ENCODE data around the gene SPRTN. TPM values are rescaled to one million over a fixed set of nuclear protein-coding genes. Genes with fewer than 3 reads are reported as not detected.

Gene SPRTN
- total RNA-seq, 3 donors from 2014 or later: 13.8 to 23.6 (median 15.2) TPM

DNA sequence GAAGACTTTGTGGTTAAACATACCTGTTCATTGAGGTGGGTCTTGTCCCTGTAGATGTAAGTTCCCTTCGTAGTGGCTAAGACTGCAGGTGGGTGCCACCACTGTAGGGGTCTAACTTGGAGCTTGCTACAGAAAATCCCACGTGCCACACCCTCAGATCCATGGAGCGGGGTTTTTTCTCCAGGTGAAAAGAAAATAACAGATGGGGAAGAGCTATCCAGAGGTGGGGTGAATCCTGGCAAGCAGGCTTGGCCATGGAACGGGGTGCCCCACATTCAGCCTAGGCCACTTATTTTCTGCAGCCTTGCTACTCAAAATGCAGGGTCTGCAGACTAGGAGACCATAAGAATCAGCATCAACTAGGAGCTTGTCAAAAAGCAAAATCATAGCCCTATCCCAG lies 24.4 kb upstream of the SPRTN start:
- Histone ChIP-seq H3K27me3 (no peaks in the 10 kb centered on the region), H3K4me1 (no peaks in the 10 kb centered on the region), H3K4me3 (no peak overlapping the region), H3K27ac (no peak overlapping the region), H3K9me3 (no peaks in the 10 kb centered on the region), H3K36me3 (no peaks in the 10 kb centered on the region)
- TF ChIP-seq POLR2AphosphoS5 (IDR thresholded peaks at IDR 0.05): no peak
- no peak for TF ChIP-seq POLR2A (IDR thresholded peaks at IDR 0.05)
- TF ChIP-seq, protein P1, sequence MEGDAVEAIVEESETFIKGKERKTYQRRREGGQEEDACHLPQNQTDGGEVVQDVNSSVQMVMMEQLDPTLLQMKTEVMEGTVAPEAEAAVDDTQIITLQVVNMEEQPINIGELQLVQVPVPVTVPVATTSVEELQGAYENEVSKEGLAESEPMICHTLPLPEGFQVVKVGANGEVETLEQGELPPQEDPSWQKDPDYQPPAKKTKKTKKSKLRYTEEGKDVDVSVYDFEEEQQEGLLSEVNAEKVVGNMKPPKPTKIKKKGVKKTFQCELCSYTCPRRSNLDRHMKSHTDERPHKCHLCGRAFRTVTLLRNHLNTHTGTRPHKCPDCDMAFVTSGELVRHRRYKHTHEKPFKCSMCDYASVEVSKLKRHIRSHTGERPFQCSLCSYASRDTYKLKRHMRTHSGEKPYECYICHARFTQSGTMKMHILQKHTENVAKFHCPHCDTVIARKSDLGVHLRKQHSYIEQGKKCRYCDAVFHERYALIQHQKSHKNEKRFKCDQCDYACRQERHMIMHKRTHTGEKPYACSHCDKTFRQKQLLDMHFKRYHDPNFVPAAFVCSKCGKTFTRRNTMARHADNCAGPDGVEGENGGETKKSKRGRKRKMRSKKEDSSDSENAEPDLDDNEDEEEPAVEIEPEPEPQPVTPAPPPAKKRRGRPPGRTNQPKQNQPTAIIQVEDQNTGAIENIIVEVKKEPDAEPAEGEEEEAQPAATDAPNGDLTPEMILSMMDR (IDR thresholded peaks at IDR 0.05): no peak
- no peak for DNase-seq (ENCODE audit: low spot score in 2 of 2)
- intact Hi-C loops (cut with DNase I; ENCODE audit: low total_unique reads): no loop called here

DNA sequence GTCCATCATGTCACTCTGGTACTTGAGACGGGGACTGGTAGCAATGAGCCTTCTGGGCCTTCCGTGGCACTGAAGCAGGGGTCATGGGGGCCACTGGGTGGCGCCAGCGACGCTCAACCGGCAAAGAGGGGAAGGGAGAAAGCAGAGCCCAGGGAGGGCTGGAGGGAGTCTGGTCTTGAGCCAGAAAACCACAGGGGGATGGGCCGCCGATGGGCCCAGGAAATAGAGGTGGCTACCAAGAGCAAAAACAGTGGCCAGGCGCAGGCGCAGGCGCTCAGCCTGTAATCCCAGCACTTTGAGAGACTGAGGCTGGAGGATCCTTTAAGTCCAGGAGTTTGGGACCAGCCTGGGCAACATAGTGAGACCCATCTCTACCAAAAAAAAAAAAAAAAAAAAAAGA lies 22.2 kb upstream of the SPRTN start:
- DNase-seq (ENCODE audit: low spot score in 2 of 2): no peak
- intact Hi-C loops (cut with DNase I; ENCODE audit: low total_unique reads): no loop called here
- Histone ChIP-seq H3K27me3 (no peaks in the 10 kb centered on the region), H3K36me3 (no peaks in the 10 kb centered on the region), H3K9me3 (no peaks in the 10 kb centered on the region), H3K27ac (no peak overlapping the region), H3K4me3 (no peak overlapping the region), H3K4me1 (no peaks in the 10 kb centered on the region)
- no peak for TF ChIP-seq POLR2A (IDR thresholded peaks at IDR 0.05)
- TF ChIP-seq, protein P1 (IDR thresholded peaks at IDR 0.05): peak in 1 of 3 donors; percentile 19

DNA sequence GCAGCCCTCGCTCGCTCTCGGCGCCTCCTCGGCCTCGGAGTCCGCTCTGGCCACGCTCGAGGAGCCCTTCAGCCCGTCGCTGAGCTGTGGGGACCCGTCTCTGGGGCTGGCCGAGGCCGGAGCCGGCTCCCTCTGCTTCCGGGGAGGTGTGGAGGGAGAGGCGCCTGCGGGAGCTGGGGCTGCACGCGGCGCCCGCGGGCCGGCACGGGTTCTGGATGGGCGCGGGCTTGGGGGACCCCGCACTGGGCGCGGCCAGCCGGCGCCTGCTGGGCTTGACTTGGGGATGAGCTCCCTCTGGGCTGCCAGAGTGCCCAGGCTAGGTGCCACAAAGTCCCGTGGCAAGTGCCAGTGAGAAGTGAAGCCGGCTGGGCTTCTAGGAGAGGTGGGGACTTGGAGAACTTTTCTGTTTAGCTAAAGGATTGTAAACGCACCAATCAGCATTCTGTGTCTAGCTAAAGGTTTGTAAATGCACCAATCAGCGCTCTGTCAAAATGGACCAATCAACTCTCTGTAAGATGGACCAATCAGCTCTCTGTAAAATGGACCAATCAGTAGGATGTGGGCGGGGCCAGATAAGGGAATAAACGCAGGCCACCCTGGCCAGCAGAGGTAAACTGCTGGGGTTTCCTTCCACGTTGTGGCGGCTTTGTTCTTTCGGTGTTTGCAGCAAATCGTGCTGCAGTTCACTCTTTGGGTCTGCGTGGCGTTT lies 20.6 kb upstream of the SPRTN start:
- Histone ChIP-seq H3K4me1 (no peaks in the 10 kb centered on the region), H3K27ac (no peak overlapping the region), H3K9me3 (no peaks in the 10 kb centered on the region), H3K4me3 (no peak overlapping the region), H3K27me3 (no peaks in the 10 kb centered on the region), H3K36me3 (no peaks in the 10 kb centered on the region)
- DNase-seq (ENCODE audit: low spot score in 2 of 2): no peak
- intact Hi-C loops (cut with DNase I; ENCODE audit: low total_unique reads): no loop called here
- TF ChIP-seq POLR2A (IDR thresholded peaks at IDR 0.05) (no peak), POLR2AphosphoS5 (IDR thresholded peaks at IDR 0.05) (no peak)
- TF ChIP-seq, protein P1 (IDR thresholded peaks at IDR 0.05): no peak

DNA sequence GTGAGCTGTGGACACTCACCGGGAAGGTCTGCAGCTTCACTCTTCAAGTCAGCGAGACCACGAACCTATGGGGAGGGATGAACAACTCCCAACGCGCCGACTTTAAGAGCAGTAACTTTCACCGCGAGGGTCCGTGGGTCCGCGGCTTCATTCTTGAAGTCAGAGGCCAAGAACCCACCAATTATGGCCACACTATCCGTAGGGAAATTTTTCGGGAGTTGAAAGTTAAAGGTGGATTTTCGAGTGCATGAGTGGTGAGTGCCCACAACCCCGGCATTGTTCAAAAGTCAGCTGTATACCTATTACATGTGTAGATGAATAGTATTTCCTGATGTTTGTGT lies 20.1 kb upstream of the SPRTN start:
- TF ChIP-seq POLR2AphosphoS5 (IDR thresholded peaks at IDR 0.05): no peak
- no peak for TF ChIP-seq POLR2A (IDR thresholded peaks at IDR 0.05)
- TF ChIP-seq, protein P1 (IDR thresholded peaks at IDR 0.05): no peak
- Histone ChIP-seq H3K27ac (no peak overlapping the region), H3K9me3 (no peaks in the 10 kb centered on the region), H3K36me3 (no peaks in the 10 kb centered on the region), H3K4me3 (no peak overlapping the region), H3K27me3 (no peaks in the 10 kb centered on the region), H3K4me1 (no peaks in the 10 kb centered on the region)
- intact Hi-C loops (cut with DNase I; ENCODE audit: low total_unique reads): no loop called here
- no peak for DNase-seq (ENCODE audit: low spot score in 2 of 2)

DNA sequence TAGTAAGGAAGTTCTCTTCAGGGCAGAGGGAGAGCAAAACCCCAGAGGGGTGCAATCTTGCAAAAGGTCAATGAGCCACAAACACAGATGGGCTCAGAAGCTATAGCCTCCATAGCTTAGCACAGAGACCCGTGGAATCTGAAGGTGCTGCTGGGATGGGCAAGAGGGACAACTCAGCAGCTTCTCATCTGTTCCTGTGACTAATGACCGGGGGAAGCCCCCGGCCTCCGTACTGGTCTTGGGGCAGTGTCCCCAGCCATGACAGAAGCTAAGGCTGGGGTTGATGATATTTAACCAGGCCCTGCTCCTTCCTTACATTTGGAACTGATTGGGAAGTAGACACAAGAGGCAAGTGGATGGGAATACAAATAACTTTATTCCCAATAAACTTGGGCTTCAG lies 19.5 kb upstream of the SPRTN start:
- Histone ChIP-seq H3K27ac (no peak overlapping the region), H3K36me3 (no peaks in the 10 kb centered on the region), H3K4me3 (no peak overlapping the region), H3K9me3 (no peaks in the 10 kb centered on the region), H3K27me3 (no peaks in the 10 kb centered on the region), H3K4me1 (no peaks in the 10 kb centered on the region)
- no peak for TF ChIP-seq POLR2AphosphoS5 (IDR thresholded peaks at IDR 0.05)
- TF ChIP-seq, protein P1 (IDR thresholded peaks at IDR 0.05): no peak
- TF ChIP-seq POLR2A (IDR thresholded peaks at IDR 0.05): no peak
- no peak for DNase-seq (ENCODE audit: low spot score in 2 of 2)
- intact Hi-C loops (cut with DNase I; ENCODE audit: low total_unique reads): no loop called here

Measured in breast epithelium (tissue), 4 donors.